ENCODE data around the gene CNOT4. TPM values are rescaled to one million over a fixed set of nuclear protein-coding genes. Genes with fewer than 3 reads are reported as not detected.

Gene CNOT4
- total RNA-seq, 2 experiments from 2014 or later: 24.0 to 29.8 TPM

- ATAC-seq (ENCODE audit: poor library complexity): no peak
- H3K4me3 ChIP-seq (ENCODE audit: low read length): no peak overlapping the region
- TF ChIP-seq, protein P1, sequence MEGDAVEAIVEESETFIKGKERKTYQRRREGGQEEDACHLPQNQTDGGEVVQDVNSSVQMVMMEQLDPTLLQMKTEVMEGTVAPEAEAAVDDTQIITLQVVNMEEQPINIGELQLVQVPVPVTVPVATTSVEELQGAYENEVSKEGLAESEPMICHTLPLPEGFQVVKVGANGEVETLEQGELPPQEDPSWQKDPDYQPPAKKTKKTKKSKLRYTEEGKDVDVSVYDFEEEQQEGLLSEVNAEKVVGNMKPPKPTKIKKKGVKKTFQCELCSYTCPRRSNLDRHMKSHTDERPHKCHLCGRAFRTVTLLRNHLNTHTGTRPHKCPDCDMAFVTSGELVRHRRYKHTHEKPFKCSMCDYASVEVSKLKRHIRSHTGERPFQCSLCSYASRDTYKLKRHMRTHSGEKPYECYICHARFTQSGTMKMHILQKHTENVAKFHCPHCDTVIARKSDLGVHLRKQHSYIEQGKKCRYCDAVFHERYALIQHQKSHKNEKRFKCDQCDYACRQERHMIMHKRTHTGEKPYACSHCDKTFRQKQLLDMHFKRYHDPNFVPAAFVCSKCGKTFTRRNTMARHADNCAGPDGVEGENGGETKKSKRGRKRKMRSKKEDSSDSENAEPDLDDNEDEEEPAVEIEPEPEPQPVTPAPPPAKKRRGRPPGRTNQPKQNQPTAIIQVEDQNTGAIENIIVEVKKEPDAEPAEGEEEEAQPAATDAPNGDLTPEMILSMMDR (IDR thresholded peaks at IDR 0.05): no peak
- H3K4me1 ChIP-seq (ENCODE audit: insufficient read depth, low read length): no peaks in the 10 kb centered on the region
- Mint-ChIP-seq H3K27ac (no peak overlapping the region), H3K36me3 (ENCODE audit: low read depth) (no peaks in the 10 kb centered on the region), H3K9me3 (no peaks in the 10 kb centered on the region), H3K27me3 (peaks cover 5% of the 10 kb centered on the region), H3K4me3 (no peak overlapping the region), H3K4me1 (ENCODE audit: low read depth) (no peaks in the 10 kb centered on the region)
- H3K27ac ChIP-seq (ENCODE audit: low read depth in 1 of 2, low read length in 2 of 2): no peak overlapping the region
- ChIA-PET CTCF (interaction anchor here (1.4 kb wide), 1 partner anchor 54 kb away, joined by 7 read pairs; no protein-coding TSS in a partner anchor), POLR2A (no interaction called here)
- no peaks in the 10 kb centered on the region for H3K9me3 ChIP-seq (ENCODE audit: control insufficient read depth in 1 of 2, insufficient read depth in 1 of 2, low read length in 2 of 2)
- DNase-seq: peak in 7 of 14 experiments; percentile 2 to 52 (median 29)
- peaks cover 0 to 2% of the 10 kb centered on the region in 2 experiments for H3K27me3 ChIP-seq (ENCODE audit: control insufficient read depth in 1 of 2, insufficient read depth in 2 of 2, low read length in 2 of 2)
- H3K36me3 ChIP-seq (ENCODE audit: insufficient read depth, low read length): no peaks in the 10 kb centered on the region
- intact Hi-C loops (cut with DNase I, micrococcal nuclease): loop anchor here (2.0 to 5.0 kb wide), 2 partner anchors 53 to 55 kb away; no protein-coding TSS in a partner anchor
Observed at GRCh38 chr7:135335628-135336139, 174.2 kb downstream of the CNOT4 start.

DNA sequence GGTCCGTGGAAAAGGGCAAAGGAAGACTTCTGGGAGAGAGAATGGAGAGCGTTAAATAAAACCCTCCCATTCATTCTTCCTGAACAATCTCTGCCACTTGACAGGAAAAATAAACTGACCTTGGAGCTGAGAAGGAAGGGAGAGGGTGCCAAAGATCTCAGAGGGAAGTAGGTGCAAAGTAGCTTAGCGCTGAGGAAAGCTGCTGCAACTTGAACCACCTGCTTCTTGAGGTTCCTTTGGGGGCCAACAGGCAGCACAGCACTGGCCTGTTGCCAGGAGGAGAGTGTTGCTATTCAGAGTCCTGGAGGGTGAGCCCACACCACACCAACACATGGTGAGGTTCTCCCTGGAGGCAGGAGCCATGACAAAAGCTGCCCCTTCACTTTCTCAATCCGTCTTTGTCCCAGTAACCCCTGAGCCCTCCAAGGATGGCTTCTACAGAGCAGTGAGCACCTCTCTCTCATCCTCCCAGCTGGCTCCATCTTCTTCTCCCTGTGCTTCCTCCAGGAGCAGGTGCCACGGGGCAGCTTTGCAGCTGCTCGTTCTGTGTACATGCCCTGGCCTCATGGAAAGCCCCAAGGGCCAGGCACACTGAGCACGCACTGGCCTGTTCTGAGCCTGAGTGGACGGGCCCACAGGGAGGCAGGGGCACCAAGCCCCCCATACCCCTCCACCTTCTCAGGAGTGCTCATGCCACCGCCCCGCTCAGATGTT, 174.9 kb downstream of the CNOT4 start:
- H3K4me1 Mint-ChIP-seq (ENCODE audit: low read depth): no peaks in the 10 kb centered on the region
- H3K9me3 ChIP-seq (ENCODE audit: control insufficient read depth in 1 of 2, insufficient read depth in 1 of 2, low read length in 2 of 2): no peaks in the 10 kb centered on the region
- no peaks in the 10 kb centered on the region for H3K4me1 ChIP-seq (ENCODE audit: insufficient read depth, low read length)
- no peak overlapping the region for H3K4me3 ChIP-seq (ENCODE audit: low read length)
- DNase-seq (no peak), ATAC-seq (ENCODE audit: poor library complexity) (no peak)
- H3K36me3 Mint-ChIP-seq (ENCODE audit: low read depth): no peaks in the 10 kb centered on the region
- CTCF ChIA-PET: interaction anchor here (1.4 kb wide), 1 partner anchor 53 kb away, joined by 7 read pairs; no protein-coding TSS in a partner anchor
- POLR2A ChIA-PET: no interaction called here
- H3K9me3 Mint-ChIP-seq: no peaks in the 10 kb centered on the region
- no peak overlapping the region for H3K27ac ChIP-seq (ENCODE audit: low read depth in 1 of 2, low read length in 2 of 2)
- no peak overlapping the region for H3K27ac Mint-ChIP-seq
- no peaks in the 10 kb centered on the region for H3K36me3 ChIP-seq (ENCODE audit: insufficient read depth, low read length)
- H3K27me3 ChIP-seq (ENCODE audit: control insufficient read depth in 1 of 2, insufficient read depth in 2 of 2, low read length in 2 of 2): peaks cover 0 to 2% of the 10 kb centered on the region in 2 experiments
- intact Hi-C loops (cut with DNase I, micrococcal nuclease): loop anchor here (2.0 to 5.0 kb wide), 2 partner anchors 53 to 54 kb away; no protein-coding TSS in a partner anchor
- H3K27me3 Mint-ChIP-seq: peaks cover 5% of the 10 kb centered on the region
- TF ChIP-seq, protein P1 (IDR thresholded peaks at IDR 0.05): no peak
- H3K4me3 Mint-ChIP-seq: no peak overlapping the region

GRCh38 chr7:135333946-135334345, 176.0 kb downstream of the CNOT4 start:
- H3K36me3 Mint-ChIP-seq (ENCODE audit: low read depth): no peaks in the 10 kb centered on the region
- TF ChIP-seq, protein P1 (IDR thresholded peaks at IDR 0.05): no peak
- ATAC-seq (ENCODE audit: poor library complexity) (no peak), DNase-seq (no peak)
- H3K27me3 Mint-ChIP-seq: peaks cover 5% of the 10 kb centered on the region
- intact Hi-C loops (cut with DNase I, micrococcal nuclease): loop anchor here in 1 of 2 experiments (2.0 kb wide), 1 partner anchor 53 kb away; no protein-coding TSS in a partner anchor
- POLR2A ChIA-PET: no interaction called here
- H3K9me3 ChIP-seq (ENCODE audit: control insufficient read depth in 1 of 2, insufficient read depth in 1 of 2, low read length in 2 of 2): peaks cover 0 to 3% of the 10 kb centered on the region in 2 experiments
- H3K4me3 Mint-ChIP-seq: no peak overlapping the region
- H3K27ac ChIP-seq (ENCODE audit: low read depth in 1 of 2, low read length in 2 of 2): no peak overlapping the region
- H3K27me3 ChIP-seq (ENCODE audit: control insufficient read depth in 1 of 2, insufficient read depth in 2 of 2, low read length in 2 of 2): peaks cover 0 to 2% of the 10 kb centered on the region in 2 experiments
- H3K9me3 Mint-ChIP-seq: no peaks in the 10 kb centered on the region
- H3K4me1 Mint-ChIP-seq (ENCODE audit: low read depth): no peaks in the 10 kb centered on the region
- no peak overlapping the region for H3K4me3 ChIP-seq (ENCODE audit: low read length)
- no peaks in the 10 kb centered on the region for H3K4me1 ChIP-seq (ENCODE audit: insufficient read depth, low read length)
- no peak overlapping the region for H3K27ac Mint-ChIP-seq
- H3K36me3 ChIP-seq (ENCODE audit: insufficient read depth, low read length): no peaks in the 10 kb centered on the region
- CTCF ChIA-PET: no interaction called here

All from CD4-positive, alpha-beta T cell (primary cell).